Thymus (tissue), 11 donors: Measurements from ENCODE around the gene MYO1D. TPM values are rescaled to one million over a fixed set of nuclear protein-coding genes. Genes with fewer than 3 reads are reported as not detected.

Source experiments
- DNase-seq, 9 donors: peaks; one replicate each; pipeline ENCODE4 v3.0.0-alpha.2; 2013; ENCODE audit warnings: low spot score in 9 of 9, low read depth in 6 of 9, missing footprints in 1 of 9
- H3K27ac ChIP-seq, 2 donors: one replicate each; pipeline ENCODE4 v1.5.1; 2013; ENCODE audit warnings: control low read depth in 1 of 2, low read depth in 1 of 2, low read length in 1 of 2, mild to moderate bottlenecking in 1 of 2, moderate library complexity in 1 of 2
- H3K27me3 ChIP-seq, 2 donors: one replicate each; pipeline ENCODE4 v1.5.1; 2013; ENCODE audit warnings: low read length in 1 of 2; ENCODE audit not compliant: control insufficient read depth in 2 of 2, insufficient read depth in 1 of 2
- H3K36me3 ChIP-seq, 2 donors: one replicate each; pipeline ENCODE4 v1.5.1; 2013; ENCODE audit warnings: low read length in 1 of 2, mild to moderate bottlenecking in 1 of 2, moderate library complexity in 1 of 2; ENCODE audit not compliant: control insufficient read depth in 2 of 2, insufficient read depth in 2 of 2
- H3K4me1 ChIP-seq, 2 donors: one replicate each; pipeline ENCODE4 v1.5.1; 2013; ENCODE audit warnings: low read length in 2 of 2; ENCODE audit not compliant: control insufficient read depth in 2 of 2, insufficient read depth in 2 of 2
- H3K4me3 ChIP-seq, 2 donors: one replicate each; pipeline ENCODE4 v1.5.1; 2013; ENCODE audit warnings: low read length in 2 of 2, control low read depth in 1 of 2, mild to moderate bottlenecking in 1 of 2
- H3K9me3 ChIP-seq, 2 donors: one replicate each; pipeline ENCODE4 v1.5.1; 2013; ENCODE audit warnings: low read length in 1 of 2, mild to moderate bottlenecking in 1 of 2; ENCODE audit not compliant: control insufficient read depth in 2 of 2, insufficient read depth in 1 of 2
- WGBS: extraction: QIAGEN DNeasy Blood & Tissue Kit; methylation state at CpG from one replicate; pipeline ENCODE4 v1.1.7; 2013; 5-methylcytosine and 5-hydroxymethylcytosine counted together
- polyA plus RNA-seq: library from polyadenylated mRNA; stranded (reverse); fragments of 200-250 nt; gene quantifications from one replicate; pipeline ENCODE4 v1.2.3, GENCODE V29; 2013
- total RNA-seq: library from RNA; stranded (reverse); fragments of 120-200 nt; gene quantifications from one replicate; pipeline ENCODE4 v1.2.4, GENCODE V29; 2013
- donor health status: healthy.

Gene MYO1D
- total and polyA plus RNA-seq, 2 donors: 5.7 to 12.4 TPM

DNA sequence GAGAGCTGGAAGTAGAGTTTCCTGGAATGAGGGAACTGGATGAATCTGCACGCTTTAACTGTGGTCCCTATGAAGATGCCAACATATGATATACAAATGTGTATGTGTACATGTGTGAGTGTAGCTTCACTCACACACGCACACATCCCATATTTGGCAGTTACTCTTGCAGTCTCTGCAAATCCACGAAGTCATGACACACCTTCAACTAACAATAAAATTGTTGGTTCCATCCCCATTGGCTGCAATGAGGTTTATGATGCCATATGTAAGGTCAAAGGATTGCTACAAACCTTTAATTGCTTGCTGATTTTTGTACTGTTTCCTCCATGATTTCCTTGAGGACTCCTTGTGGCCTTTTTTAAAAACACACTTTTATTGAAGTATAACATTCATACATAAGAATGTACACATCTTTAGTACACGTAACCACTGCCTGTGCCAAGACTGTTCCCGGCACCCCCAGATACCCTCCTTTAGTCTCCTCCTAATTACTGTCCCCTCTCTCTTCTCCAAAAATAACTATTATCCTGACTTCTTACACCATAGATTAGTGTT lies 22.0 kb downstream of the MYO1D start:
- 93% methylated on average over 5 of the region's 5 CpGs for WGBS
- H3K36me3 ChIP-seq: no peaks in the 10 kb centered on the region

DNA sequence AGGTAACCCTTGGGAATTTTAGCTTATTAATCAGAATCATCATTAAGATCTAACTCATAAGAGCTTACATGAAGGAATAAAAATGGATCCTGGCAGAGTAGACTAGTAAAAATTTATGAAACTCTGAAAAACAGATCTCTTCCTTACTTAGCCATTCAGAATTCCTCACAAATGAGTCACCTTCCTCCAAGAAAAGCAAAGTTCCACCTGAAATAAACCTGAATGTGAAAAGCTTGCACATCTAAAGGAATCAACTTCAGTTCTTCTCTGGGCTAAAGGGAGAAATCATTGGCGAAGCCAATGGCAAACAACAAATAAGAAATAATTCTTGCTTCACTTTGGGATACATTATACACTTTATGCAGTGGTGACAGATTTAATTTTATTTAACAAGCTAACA lies 22.7 kb downstream of the MYO1D start:
- no peaks in the 10 kb centered on the region for H3K4me1 ChIP-seq
- H3K27ac ChIP-seq: no peak overlapping the region
- no peaks in the 10 kb centered on the region for H3K36me3 ChIP-seq
- H3K9me3 ChIP-seq: no peaks in the 10 kb centered on the region
- H3K4me3 ChIP-seq: no peak overlapping the region
- no peak for DNase-seq
- H3K27me3 ChIP-seq: no peaks in the 10 kb centered on the region
- 99% methylated on average over 1 of the region's 1 CpG for WGBS

More for the DNA sequence above, 22.0 kb downstream of the MYO1D start:
- no peaks in the 10 kb centered on the region for H3K27me3 ChIP-seq
- no peak overlapping the region for H3K27ac ChIP-seq
- DNase-seq: no peak
- no peaks in the 10 kb centered on the region for H3K4me1 ChIP-seq
- H3K4me3 ChIP-seq: no peak overlapping the region
- no peaks in the 10 kb centered on the region for H3K9me3 ChIP-seq

DNA sequence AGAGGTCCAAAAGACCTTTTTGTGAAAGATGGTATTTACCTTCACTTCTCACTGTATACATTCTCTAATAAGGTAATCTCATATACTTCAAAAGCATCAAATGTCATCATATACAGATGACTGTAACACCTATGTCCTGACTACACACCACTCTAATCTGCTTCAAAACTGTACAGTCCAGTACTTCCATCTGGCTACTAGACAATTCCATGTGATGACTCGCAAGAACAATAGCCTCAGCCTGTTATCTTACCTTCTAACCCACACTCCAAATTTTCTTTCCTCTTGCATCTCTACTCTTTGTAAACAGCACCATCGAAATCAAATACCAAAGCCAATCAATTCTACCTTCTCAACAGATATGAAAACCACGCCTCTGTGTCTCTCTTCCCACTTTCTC lies 24.1 kb downstream of the MYO1D start:
- no peak for DNase-seq
- no peak overlapping the region for H3K4me3 ChIP-seq
- 92% methylated on average over 3 of the region's 3 CpGs for WGBS

DNA sequence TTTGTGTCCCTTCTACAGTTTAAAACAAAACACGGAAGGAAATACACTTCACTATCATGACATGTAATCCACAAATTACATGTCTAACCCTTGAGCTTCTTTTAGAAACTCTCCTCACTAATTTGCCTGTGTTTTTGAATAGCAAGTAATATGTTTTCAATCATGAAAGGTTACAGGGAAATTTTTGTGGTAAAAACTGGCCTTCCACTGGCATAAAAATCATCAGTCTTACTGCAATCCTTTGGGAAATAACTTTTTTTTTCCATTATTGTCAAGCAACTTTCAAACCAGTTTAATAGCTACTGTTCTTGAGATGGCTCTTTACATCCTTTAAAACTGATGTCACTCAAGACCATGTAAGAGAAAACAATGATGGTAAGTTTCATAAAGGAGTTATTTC lies 27.0 kb downstream of the MYO1D start:
- 98% methylated on average over 1 of the region's 1 CpG for WGBS
- DNase-seq: no peak
- no peaks in the 10 kb centered on the region for H3K27me3 ChIP-seq

More for the DNA sequence above, 24.1 kb downstream of the MYO1D start:
- no peaks in the 10 kb centered on the region for H3K4me1 ChIP-seq
- no peaks in the 10 kb centered on the region for H3K36me3 ChIP-seq
- H3K27me3 ChIP-seq: no peaks in the 10 kb centered on the region
- H3K9me3 ChIP-seq: no peaks in the 10 kb centered on the region
- H3K27ac ChIP-seq: no peak overlapping the region

DNA sequence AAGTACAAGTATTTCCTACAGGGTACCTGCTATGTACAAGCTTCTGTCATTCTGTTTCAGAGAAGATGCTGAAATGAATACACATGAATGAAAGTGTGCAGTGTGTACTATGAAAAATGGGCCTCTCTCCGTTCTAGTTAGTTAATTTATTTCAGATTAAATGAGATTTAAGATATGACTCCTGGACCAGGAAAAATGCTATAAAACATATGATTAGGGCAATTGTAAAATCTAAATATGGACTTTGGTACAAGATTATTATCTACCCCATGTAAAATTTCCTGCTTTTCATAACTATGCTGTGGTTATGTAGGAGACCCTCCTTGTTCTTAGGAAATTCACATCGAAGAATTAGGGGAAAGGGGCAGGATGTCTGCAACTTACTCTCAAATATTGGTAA lies 28.9 kb downstream of the MYO1D start:
- WGBS: 49% methylated on average over 2 of the region's 2 CpGs
- Histone ChIP-seq H3K36me3 (no peaks in the 10 kb centered on the region), H3K4me3 (no peak overlapping the region), H3K4me1 (no peaks in the 10 kb centered on the region), H3K27me3 (no peaks in the 10 kb centered on the region), H3K9me3 (no peaks in the 10 kb centered on the region), H3K27ac (no peak overlapping the region)
- no peak for DNase-seq

More for the DNA sequence above, 27.0 kb downstream of the MYO1D start:
- Histone ChIP-seq H3K9me3 (no peaks in the 10 kb centered on the region), H3K36me3 (no peaks in the 10 kb centered on the region), H3K27ac (no peak overlapping the region), H3K4me3 (no peak overlapping the region), H3K4me1 (no peaks in the 10 kb centered on the region)

DNA sequence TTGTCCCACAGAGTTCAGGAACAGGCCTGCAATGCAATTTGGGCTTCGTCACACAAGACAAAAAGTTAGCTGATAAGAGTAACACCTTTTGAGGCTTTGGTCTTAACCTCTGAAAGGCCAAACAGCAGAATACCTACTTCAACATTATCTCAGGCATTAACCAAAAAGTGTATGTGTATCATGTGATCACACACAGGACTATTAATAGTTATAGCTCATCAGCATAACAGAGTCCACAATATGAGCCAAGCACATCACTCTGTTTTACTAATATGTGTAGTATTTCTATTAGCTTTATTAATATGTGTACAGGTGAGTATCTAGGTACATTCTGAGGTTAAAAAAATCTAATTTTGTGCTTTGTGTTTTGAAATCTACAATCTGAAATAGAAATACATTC lies 30.8 kb downstream of the MYO1D start:
- no peaks in the 10 kb centered on the region for H3K27me3 ChIP-seq
- no peak for DNase-seq
- no peaks in the 10 kb centered on the region for H3K36me3 ChIP-seq
- no peak overlapping the region for H3K4me3 ChIP-seq
- no peaks in the 10 kb centered on the region for H3K4me1 ChIP-seq
- H3K27ac ChIP-seq: no peak overlapping the region
- WGBS: 99% methylated on average over 1 of the region's 1 CpG
- no peaks in the 10 kb centered on the region for H3K9me3 ChIP-seq

DNA sequence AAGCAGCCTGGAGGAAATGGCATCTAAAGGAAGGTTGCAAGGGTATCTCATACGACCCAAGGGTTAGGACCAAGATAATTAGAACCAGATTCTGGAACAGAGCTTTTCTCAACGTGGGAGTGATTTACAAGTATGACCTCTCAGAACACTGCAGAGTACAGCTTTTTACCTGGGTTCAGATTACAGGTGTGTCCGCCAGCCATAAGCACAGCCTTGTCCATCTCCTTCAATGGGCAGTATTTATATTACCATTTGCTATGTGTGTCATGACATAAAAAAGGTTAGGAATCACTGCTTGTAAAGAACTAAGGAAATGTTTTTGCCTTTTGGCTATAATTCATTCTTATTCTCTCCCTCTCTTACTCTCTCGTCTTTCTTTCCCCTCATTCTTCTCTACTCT lies 36.7 kb downstream of the MYO1D start:
- 90% methylated on average over 4 of the region's 4 CpGs for WGBS
- Histone ChIP-seq H3K4me3 (no peak overlapping the region), H3K27me3 (no peaks in the 10 kb centered on the region), H3K27ac (no peak overlapping the region), H3K9me3 (no peaks in the 10 kb centered on the region), H3K4me1 (no peaks in the 10 kb centered on the region), H3K36me3 (no peaks in the 10 kb centered on the region)
- no peak for DNase-seq

DNA sequence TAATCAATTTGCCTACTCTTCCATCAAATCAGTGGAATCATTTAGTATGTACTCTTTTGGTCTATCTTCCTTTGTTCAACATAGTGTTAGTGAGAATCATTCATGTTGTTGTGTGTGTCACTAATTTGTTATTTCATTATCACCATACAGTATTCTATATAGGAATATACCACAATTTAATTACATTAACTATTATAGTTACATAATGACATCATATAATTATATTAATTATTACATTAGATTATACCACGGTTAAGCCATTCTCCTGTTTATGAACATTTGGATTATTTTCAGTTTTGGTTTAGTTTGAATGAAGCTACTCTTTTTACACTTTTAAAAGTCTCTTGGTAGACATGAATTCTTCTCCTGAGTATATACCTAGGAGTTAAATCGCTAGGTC lies 40.4 kb downstream of the MYO1D start:
- Histone ChIP-seq H3K36me3 (no peaks in the 10 kb centered on the region), H3K4me1 (no peaks in the 10 kb centered on the region), H3K27me3 (no peaks in the 10 kb centered on the region), H3K27ac (no peak overlapping the region), H3K4me3 (no peak overlapping the region), H3K9me3 (no peaks in the 10 kb centered on the region)
- no peak for DNase-seq
- WGBS: 97% methylated on average over 2 of the region's 2 CpGs

DNA sequence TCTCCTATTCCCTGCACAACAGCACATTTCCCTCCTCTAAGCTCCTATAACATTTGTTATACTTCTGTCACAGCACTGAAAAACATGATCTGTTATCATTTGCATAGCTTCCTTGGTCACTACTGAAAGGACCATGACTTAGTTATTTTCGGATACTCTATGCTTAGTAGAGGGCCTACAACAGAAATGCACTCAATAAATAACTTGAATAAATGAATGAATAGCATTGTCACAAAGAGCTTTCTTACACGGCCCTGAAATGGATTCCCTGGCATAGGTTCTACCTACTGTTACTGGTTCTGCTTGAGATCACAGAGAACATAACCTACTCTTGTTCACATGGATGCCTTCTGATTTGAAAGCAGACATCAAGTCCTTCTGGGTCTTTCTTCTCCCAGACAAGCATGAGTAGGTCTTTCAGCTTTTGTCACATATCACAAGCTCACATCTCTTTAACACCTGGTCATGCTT lies 41.6 kb downstream of the MYO1D start:
- no peak overlapping the region for H3K4me3 ChIP-seq
- H3K9me3 ChIP-seq: no peaks in the 10 kb centered on the region
- no peak for DNase-seq
- no peaks in the 10 kb centered on the region for H3K27me3 ChIP-seq
- no peak overlapping the region for H3K27ac ChIP-seq
- no peaks in the 10 kb centered on the region for H3K36me3 ChIP-seq
- 87% methylated on average over 2 of the region's 2 CpGs for WGBS
- no peaks in the 10 kb centered on the region for H3K4me1 ChIP-seq

DNA sequence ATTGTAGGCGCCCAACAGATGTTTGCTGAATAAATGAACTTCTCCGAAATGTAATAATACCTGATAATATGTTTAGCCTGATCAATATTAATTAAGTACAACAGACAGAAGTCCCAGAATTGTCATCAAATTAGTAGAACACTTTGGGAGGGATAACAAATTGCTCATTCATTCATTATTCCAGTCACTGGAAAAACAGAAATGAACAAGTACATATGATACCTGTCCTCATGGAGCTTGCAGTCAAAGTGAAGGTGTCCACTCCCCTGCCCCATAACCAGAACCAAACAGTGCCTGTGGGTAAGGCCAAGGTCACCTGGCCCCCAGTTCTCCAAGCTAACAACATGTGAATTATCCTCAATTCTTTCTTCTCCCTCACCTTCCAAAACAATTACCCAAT lies 42.8 kb downstream of the MYO1D start:
- Histone ChIP-seq H3K4me3 (no peak overlapping the region), H3K36me3 (no peaks in the 10 kb centered on the region), H3K9me3 (no peaks in the 10 kb centered on the region), H3K4me1 (no peaks in the 10 kb centered on the region), H3K27ac (no peak overlapping the region), H3K27me3 (no peaks in the 10 kb centered on the region)
- DNase-seq: no peak
- over 99% methylated on average over 2 of the region's 2 CpGs for WGBS
